GF-D8 (cell line): ENCODE data around the gene SPTBN5.

ENCODE experiments used
- DNase-seq: peaks from one replicate; lab custom pipeline; 2025; lab: John Stamatoyannopoulos, UW

SPTBN5 gene

DNA sequence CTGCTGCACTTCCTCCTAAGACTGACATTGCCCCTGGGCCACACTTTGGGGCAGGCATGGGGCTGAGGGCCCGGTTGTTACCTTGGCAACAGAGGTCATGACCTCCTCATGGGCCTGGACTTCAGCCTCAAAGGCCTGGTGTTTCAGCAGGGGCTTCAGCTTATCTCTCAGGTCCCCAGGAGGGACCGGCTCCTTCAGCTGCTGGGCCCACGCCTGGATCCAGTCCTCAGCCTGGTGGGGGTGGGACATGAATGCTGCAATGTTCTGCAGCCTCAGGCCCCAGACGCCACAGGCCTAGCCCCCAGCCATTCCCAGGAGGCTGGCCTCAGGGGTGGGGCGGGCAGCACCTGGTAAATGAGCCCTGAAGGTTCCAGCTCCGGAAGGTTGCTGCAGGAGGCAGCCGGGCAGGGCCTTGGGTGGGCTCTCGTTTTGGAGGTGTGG is 27.6 kb downstream of the SPTBN5 start:
- no peak for DNase-seq

GRCh38 chr15:41865490-41866055 is 28.3 kb downstream of the SPTBN5 start:
- DNase-seq = peak; percentile 2

- DNase-seq = no peak
Observed at GRCh38 chr15:41862515-41863116, 31.2 kb downstream of the SPTBN5 start.

GRCh38 chr15:41861736-41862356 is 32.0 kb downstream of the SPTBN5 start:
- no peak for DNase-seq

GRCh38 chr15:41860049-41860828 is 33.6 kb downstream of the SPTBN5 start:
- no peak for DNase-seq

GRCh38 chr15:41858756-41859155 is 35.1 kb downstream of the SPTBN5 start:
- DNase-seq = no peak

DNA sequence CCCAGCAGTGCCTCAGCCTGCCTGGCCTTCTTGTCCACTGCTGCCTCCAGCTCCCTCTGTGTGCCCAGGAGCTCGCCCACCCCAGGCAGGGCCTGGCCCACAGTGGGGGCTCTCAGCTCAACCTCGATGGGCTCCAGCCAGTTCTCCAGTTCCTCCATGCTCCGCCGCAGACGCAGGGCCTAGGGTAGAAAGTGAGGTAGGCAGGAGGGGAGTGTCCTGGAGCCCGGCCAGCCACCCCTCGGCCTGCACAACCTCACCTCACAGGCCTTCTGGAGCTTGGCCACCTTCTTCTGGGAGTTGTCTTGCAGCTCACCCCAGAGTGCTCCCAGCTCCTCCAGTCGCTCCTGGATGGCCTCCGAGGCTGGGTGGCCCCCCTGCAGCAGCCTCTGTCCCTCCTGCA is 36.5 kb downstream of the SPTBN5 start:
- DNase-seq = no peak

- no peak for DNase-seq
Observed at GRCh38 chr15:41856716-41857115, 37.1 kb downstream of the SPTBN5 start.

- no peak for DNase-seq
Observed at GRCh38 chr15:41856262-41856661, 37.6 kb downstream of the SPTBN5 start.

DNA sequence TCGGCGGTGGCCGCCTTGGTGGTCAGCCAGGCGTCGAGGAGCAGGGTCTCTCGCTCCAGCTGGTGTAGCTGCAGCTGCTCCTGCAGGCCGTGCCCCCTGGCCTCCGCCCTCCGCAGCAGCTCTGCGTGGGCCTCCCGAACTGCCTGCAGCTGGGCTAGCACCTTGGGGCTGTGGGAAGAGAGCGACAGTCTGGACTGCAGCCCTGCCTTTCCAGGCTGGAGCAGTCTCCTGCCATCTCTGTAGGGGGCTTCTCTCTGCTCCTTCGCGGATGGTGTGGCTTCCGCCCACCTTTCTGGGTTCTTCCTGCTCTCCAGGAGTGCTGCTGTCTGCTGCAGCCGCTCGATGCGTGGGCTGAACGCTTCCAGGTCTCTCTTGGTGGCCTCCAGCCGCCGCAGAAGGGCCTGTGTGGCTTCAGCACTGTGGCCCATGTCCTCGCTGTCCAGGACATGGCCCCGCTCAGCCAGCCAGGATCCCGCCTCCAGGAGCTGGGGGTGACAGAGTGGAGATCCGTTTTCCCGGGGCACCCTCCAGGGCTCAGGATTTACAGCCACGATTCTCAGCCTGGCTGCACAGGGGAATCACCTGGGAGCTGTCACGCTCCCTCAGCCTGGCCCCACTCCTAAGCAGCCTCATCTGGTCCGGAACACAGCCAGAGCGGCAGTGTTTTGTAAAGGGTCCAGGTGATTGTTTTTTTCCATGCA is 38.4 kb downstream of the SPTBN5 start:
- no peak for DNase-seq

DNA sequence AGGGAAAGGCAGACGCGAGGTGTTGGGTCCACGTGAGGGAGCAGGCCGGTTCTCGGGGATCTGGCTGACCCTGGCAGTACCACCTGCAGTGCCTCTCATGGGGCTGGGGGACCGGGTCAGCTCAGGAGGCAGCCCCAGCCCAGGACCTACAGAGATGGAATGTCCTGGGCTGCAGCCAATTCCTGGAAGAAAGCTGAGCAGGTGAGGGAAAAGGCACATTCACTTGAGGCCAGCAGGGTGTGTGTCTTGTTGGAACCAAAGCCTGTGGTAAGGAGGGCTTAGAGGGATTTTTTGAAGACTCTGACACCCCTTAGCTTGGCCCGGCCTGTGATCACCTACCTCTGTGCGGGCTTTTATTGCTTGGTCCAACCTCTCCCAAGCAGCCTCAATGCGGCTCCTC is 39.4 kb downstream of the SPTBN5 start:
- no peak for DNase-seq

GRCh38 chr15:41853831-41854230 is 40.0 kb downstream of the SPTBN5 start:
- no peak for DNase-seq

GRCh38 chr15:41852736-41853590 is 40.9 kb downstream of the SPTBN5 start:
- no peak for DNase-seq

DNA sequence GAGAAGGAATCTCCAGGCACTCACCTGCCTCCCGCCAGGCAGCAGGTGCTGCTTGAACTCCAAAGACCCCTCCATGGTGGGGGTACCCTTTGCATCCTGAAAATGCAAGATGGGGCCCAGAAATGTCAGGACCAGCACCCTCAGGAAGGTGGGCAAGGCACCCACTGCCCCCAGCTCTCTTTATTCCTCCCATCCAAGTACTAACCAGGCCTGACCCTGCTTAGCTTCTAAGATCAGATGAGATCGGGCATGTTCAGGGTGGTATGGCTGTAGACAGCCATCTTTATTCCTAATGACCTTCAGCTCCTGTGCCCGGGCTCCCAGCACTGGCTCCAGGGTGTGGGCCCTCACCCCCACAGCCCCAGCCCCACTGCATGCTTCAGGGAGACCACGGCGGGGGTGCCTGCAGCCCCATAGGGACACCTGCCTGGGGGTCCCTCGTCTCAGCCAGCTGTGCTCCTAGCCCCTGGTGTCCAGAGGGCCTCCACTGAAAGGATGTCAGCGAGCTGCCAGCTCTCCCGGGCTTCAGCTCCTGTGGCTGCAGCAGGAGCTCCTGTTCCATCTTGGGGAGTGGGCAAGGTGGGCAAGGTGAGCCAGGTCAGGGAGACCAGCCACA is 42.0 kb downstream of the SPTBN5 start:
- no peak for DNase-seq

DNA sequence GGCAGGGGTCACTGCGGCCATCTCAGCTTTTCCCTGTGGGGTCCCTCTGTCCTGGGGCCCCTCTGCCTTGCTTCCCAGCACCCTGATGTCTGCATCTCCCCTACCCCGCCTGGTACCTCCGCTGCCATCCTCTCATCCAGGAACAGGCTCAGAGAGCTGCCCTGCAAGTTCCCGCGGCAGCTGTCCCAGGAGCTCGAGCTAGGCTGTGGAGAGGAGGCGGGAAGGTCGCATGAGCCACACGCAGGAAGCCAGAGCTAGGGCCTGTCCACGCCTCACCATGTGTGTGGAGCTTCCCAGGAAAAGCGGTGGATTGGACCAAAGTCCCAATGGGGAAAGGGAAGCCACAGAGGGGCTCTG is 42.7 kb downstream of the SPTBN5 start:
- no peak for DNase-seq

GRCh38 chr15:41850482-41851166 is 43.2 kb downstream of the SPTBN5 start:
- DNase-seq = no peak

DNA sequence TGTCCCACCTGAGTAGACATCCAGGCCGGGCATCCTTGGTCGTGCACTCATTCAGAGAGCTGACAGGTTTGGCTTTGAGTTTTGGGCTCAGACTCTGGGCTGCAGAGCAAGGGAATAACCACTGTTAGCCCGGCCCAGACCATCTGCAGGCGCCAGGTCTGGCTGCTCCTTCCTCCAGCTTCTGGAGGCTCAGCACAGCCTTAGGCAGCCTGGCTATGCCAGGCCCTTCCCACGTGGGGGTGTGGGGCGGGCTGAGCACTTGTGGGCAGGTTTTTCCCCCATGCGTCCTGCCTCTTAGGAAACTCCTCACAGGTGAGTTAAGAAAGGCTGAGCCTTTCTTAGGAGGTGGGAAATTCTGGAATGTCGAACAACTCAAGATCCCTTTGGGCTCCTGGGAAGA is 44.0 kb downstream of the SPTBN5 start:
- no peak for DNase-seq

GRCh38 chr15:41849204-41849603 is 44.6 kb downstream of the SPTBN5 start:
- DNase-seq = no peak

DNA sequence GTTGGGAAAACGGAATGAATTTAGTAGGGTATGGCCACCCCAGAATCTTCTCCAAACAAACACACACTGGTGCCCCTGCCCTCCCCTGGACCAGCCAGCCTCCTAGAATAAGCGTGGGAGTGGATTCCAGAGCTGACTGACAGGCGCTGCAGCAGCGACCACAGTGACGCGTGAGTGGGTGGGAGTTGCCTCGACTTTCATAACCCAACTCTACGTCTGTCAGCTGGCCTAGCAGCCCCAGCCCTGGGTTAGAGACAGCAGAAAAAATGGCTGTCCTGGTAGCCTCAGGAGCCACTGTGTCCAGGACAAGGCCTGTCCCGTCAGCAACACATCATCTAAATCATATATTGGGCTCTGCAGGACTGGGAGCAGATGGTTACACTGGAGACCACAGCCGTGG is 45.2 kb downstream of the SPTBN5 start:
- no peak for DNase-seq

DNA sequence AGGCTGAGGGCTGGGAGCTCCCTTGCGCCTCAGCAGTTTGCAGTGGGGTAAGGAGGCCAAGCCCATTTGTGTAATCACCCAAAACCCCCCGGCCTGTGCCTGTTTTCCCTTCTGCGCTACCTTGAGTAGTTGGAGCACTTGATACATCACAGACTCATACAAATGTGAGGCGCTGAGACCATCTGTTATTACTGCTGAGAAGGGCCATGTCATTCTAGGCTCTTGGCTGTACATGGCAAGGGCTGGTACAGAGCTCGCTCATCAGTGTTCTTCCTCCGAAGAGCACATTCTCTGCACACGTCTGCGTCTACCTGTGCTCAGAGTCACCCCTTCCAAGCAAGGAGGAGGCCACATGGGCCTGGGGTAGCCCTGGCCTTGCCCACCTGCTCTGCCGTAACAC is 45.9 kb downstream of the SPTBN5 start:
- no peak for DNase-seq
